ENCODE data around the gene LRRC15. TPM values are rescaled to one million over a fixed set of nuclear protein-coding genes. Genes with fewer than 3 reads are reported as not detected.
A peak's percentile ranks its signal among the peaks of the same experiment; 100 is the strongest.

LRRC15 gene
- total and polyA plus RNA-seq, 2 experiments from 2014 or later = 0.06 TPM; not detected in 1

GRCh38 chr3:194315965-194316361 is 53.6 kb downstream of the LRRC15 start:
- Histone ChIP-seq H3K27me3 (no peaks in the 10 kb centered on the region), H3K27ac (no peak overlapping the region), H3K4me3 (peak overlapping the region; percentile 20), H3K4me1 (ENCODE audit: low read depth) (peaks cover 13% of the 10 kb centered on the region), H3K9me3 (ENCODE audit: low read depth) (no peaks in the 10 kb centered on the region), H3K36me3 (no peaks in the 10 kb centered on the region)
- peak in 1 of 2 donors; percentile 56 for DNase-seq (ENCODE audit: low read depth in 1 of 2, low spot score in 1 of 2)
- TF ChIP-seq, protein P1, sequence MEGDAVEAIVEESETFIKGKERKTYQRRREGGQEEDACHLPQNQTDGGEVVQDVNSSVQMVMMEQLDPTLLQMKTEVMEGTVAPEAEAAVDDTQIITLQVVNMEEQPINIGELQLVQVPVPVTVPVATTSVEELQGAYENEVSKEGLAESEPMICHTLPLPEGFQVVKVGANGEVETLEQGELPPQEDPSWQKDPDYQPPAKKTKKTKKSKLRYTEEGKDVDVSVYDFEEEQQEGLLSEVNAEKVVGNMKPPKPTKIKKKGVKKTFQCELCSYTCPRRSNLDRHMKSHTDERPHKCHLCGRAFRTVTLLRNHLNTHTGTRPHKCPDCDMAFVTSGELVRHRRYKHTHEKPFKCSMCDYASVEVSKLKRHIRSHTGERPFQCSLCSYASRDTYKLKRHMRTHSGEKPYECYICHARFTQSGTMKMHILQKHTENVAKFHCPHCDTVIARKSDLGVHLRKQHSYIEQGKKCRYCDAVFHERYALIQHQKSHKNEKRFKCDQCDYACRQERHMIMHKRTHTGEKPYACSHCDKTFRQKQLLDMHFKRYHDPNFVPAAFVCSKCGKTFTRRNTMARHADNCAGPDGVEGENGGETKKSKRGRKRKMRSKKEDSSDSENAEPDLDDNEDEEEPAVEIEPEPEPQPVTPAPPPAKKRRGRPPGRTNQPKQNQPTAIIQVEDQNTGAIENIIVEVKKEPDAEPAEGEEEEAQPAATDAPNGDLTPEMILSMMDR (IDR thresholded peaks at IDR 0.05; ENCODE audit: low read depth, low read length) = no peak

DNA sequence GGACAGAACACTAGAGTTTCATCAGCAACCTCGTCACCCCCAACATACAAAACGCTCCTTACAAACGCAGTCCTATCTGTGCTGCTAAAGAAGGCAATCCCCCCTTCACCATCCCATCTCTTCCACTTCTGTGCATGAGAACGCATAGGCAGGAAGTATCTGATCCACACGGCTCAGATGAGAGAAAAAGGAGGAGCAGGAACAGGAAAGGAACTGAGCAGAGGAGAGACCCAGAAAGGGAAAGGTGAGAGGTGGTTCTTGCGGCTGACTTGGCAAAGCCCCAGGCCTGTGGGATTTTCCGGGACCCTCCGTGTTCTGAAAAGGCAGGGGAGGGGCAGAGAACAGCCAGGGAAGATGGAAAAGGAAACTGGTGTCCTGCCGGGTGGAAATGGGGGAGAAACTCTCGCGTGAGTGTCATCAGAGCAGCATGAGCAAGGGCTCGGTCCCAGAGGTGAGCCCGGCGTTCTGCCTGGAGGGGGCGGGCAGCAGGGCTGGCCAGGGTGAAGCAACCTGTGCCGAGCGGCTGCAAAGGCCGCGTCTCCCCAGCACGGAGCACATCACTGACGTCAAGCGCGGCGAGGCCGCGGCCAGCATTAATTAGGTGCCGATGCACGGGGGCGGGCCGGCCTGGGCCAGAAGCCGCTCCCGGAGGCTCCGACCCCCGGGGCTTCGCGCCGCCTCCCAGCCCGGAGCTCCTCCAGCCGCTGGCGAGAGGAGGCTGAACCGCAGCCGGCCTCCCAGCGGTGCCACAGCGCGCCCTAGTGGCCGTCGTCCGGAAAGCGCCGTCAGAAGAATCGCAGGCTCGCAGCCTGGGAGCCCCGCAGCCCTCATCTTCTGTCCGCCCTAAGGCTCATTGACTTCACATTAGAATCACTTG is 54.2 kb downstream of the LRRC15 start:
- Histone ChIP-seq H3K9me3 (ENCODE audit: low read depth) (no peaks in the 10 kb centered on the region), H3K4me3 (peak overlapping the region; percentile 20), H3K27me3 (no peaks in the 10 kb centered on the region), H3K36me3 (no peaks in the 10 kb centered on the region), H3K4me1 (ENCODE audit: low read depth) (peaks cover 13% of the 10 kb centered on the region), H3K27ac (no peak overlapping the region)
- peak; percentile 85 to 92 for DNase-seq (ENCODE audit: low read depth in 1 of 2, low spot score in 1 of 2)
- TF ChIP-seq, protein P1 (IDR thresholded peaks at IDR 0.05; ENCODE audit: low read depth, low read length) = peak; percentile 82

DNA sequence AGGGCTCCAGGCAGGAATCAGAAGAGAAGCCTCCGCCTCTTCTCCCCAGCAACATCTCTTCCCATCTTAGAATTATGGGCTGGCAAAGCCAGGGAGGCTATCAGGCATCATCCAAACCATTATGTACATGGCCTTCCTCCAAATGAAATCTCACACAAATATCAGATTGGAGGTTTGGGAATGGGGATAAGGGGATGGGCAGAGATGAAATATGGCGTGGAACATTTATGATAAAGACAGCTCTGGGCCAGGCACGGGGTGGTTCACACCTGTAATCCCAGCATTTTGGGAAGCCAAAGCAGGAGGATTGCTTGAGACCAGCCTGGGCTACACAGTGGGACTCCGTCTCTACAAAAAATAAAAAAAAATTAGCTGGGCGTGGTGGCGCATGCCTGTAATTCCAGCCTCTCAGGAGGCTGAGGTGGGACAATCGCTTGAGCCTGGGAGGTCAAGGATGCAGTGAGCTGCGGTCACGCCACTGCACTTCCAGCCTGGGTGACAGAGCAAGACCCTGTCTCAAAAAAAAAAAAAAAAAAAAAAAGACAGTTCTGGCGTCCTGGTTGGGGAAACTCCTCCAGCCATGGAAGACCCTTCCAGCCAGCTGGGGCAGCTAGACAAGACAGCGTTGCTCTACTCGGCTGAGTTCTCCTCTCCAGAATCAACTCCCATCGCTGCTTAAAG is 55.0 kb downstream of the LRRC15 start:
- DNase-seq (ENCODE audit: low read depth in 1 of 2, low spot score in 1 of 2) = no peak
- H3K27ac ChIP-seq = no peak overlapping the region

DNA sequence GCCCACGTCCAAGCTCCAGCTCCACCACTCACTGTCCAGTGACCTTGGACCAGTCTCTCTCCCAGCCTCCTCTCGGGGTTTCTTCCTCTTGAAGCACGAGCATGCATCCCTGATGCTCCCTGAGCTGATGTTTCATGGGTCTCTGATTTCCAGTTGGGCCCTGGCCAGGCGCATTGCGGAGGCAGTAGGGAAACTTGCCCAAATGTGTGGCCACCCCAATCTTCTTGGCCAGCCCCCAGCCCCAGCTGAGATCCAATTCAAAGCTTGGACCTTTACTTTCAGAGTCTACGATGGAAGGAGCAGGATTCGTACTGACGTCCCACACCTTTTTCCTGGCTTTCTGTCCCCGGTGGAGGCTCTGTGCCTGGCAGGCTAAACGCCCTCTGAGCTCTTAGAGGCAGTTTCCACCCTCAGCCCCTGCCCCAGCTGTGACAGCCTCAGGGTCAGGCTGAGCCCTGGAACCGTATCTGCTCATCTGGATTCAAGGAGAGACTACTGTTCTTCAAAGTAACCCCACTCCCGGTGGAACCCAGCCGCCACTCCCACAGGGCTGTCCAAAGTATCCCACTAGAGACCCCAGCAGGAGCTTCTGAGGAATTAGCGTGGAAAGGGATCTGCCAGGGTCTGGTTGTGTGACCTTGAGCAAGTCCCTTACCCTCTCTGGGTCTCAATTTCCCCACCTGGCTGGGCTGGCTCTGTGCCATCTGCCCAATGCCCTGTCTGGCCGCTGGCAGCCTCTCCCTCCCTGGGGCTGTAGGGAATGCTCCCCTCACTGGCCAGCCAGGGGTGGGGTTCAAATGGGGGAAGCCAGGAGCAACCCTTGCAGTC is 55.8 kb downstream of the LRRC15 start:
- H3K27me3 ChIP-seq = no peaks in the 10 kb centered on the region
- H3K4me1 ChIP-seq (ENCODE audit: low read depth) = peaks cover 24% of the 10 kb centered on the region
- DNase-seq (ENCODE audit: low read depth in 1 of 2, low spot score in 1 of 2) = peak in 1 of 2 donors; percentile 77
- TF ChIP-seq, protein P1 (IDR thresholded peaks at IDR 0.05; ENCODE audit: low read depth, low read length) = no peak
- H3K9me3 ChIP-seq (ENCODE audit: low read depth) = no peaks in the 10 kb centered on the region
- H3K27ac ChIP-seq = no peak overlapping the region
- no peak overlapping the region for H3K4me3 ChIP-seq
- H3K36me3 ChIP-seq = no peaks in the 10 kb centered on the region

More for the DNA sequence above, 55.0 kb downstream of the LRRC15 start:
- no peaks in the 10 kb centered on the region for H3K36me3 ChIP-seq
- H3K9me3 ChIP-seq (ENCODE audit: low read depth) = no peaks in the 10 kb centered on the region
- peaks cover 16% of the 10 kb centered on the region for H3K4me1 ChIP-seq (ENCODE audit: low read depth)
- TF ChIP-seq, protein P1 (IDR thresholded peaks at IDR 0.05; ENCODE audit: low read depth, low read length) = no peak
- no peaks in the 10 kb centered on the region for H3K27me3 ChIP-seq
- H3K4me3 ChIP-seq = no peak overlapping the region

DNA sequence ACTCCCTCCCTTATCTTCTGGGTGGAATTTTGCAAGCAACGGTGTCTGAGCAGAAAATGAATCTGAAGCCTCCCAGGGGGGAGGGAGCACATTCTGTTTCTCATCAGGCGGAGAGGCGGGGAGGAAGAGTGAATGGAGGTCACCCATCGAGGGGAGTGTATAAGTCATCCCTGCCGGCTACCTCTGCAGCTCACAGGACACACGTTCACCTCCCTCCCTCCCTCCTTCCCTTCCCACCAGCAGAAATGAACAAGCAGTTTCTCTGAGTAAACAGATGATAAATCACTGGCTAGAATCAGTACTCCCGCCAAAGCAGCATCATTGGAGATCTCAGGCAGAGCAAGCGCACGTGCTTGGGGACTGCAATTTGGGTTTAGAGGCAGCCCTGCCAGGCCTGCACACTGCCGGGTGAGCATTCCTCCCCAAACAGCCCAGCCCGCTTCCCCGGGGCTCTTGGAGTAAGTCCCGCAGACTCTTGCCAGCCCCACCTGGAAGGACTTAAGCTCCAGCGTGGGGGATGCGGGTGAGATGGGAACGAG is 56.7 kb downstream of the LRRC15 start:
- no peaks in the 10 kb centered on the region for H3K27me3 ChIP-seq
- no peaks in the 10 kb centered on the region for H3K9me3 ChIP-seq (ENCODE audit: low read depth)
- TF ChIP-seq, protein P1 (IDR thresholded peaks at IDR 0.05; ENCODE audit: low read depth, low read length) = no peak
- H3K4me3 ChIP-seq = no peak overlapping the region
- H3K36me3 ChIP-seq = no peaks in the 10 kb centered on the region
- peaks cover 29% of the 10 kb centered on the region for H3K4me1 ChIP-seq (ENCODE audit: low read depth)
- no peak overlapping the region for H3K27ac ChIP-seq
- peak; percentile 42 to 78 for DNase-seq (ENCODE audit: low read depth in 1 of 2, low spot score in 1 of 2)
